GM10847 (cell line): Measurements from ENCODE around the gene KRTAP26-1.

Experiments
- POLR2A ChIP-seq: IDR thresholded peaks from 2 replicates; pipeline ENCODE4 v1.6.1; 2011; ENCODE audit not compliant: insufficient read length; ENCODE audit errors: extremely low read depth

The KRTAP26-1 gene

DNA sequence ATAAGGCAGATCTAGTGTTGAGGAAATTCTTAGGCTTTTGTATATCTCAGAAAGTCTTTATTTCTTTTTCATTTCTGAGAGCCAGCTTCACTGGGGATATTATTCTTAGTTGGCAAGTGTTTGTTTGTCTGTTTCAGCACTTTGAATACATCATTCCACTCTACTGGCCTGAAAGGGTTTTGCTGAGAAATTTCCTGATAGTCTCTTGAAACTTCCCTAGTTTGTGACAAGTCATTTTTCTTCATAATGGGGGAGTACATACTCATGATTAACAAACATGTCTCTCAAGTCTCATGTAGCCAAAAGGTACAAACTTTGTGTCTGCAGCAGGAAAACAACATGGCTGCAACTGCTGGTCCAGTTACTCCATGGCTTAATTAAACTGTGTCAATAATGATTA lies 6.3 kb upstream of the KRTAP26-1 start:
- no peak for TF ChIP-seq POLR2A

DNA sequence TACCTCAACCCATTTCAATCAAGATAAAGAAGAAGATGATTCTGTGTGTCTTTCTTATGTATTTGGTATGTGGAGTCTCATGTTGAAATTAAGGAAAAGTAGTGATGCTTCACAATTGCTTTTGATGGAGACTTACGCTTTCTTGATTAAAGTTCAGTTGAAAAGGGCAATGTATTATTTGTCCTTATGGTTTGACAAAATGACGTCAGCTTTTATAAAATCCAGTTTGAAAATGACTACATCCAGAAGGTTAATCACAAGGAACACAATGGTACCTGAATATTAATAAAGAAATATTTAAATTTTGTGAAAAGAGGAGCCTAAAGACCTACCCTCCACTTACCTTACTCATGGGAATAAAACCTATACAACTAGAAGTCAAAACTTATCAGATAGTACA lies 4.4 kb downstream of the KRTAP26-1 start:
- no peak for TF ChIP-seq POLR2A

DNA sequence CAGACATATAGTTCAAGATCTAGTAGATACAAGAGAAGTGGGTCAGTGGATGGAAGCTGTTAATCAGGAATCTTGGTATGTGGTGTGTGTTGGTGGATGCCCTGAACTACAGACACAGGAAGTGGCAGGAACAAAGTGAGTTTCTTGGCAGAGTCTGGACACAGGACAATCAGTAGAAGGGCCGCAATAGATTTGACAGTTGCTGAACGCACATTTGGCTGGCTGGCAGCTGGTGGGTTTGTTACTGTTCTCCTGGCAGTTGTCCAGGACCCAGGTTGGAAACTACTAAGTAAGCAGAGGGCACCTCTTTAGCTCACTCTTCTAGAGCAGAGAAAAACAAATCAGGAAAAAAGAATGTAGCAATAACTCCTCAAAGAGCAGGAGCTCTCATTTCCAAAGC lies 13.2 kb downstream of the KRTAP26-1 start:
- no peak for TF ChIP-seq POLR2A

DNA sequence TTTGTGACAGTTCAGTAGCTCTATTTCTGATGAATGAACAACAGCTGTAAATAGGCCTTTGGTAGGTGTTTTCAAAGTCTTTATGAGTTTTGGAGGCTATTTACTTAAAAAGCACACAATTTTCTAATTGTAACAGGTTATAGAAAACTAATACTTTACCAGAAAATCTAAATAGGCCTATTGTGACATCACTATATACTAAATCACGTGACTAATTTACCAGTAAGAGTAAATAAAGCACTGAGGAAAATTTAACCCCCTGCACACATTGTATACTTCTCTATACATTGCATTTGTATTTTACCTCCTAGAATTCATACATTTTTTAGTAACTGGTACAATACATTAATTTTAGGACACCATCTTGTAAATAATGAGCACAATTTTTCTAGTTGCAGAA lies 15.0 kb downstream of the KRTAP26-1 start:
- TF ChIP-seq POLR2A: no peak

DNA sequence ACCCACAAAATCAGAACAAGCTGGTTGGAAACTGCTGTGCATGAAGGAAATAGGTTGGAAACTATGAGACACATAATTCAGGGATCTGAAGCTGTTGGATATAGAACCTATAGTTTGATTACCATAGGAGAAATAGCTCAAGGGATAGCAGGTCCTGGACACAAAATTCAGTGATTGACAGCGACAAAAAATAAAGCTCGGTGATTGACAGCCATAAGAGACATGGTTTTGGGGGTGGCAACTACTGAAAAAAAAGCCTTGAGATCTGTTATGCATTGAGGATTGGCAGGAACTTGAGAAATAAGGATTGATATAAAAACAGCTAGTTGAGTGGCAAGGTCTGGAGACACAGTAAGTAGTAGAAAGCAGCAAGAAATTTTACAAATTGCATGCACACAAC lies 30.9 kb downstream of the KRTAP26-1 start, which contains the start of gene KRTAP25-1:
Gene KRTAP25-1, minus strand, starts transcription at position 300 of the 400 bp plus-strand sequence. Its CDS starts 24 bp downstream, at position 276.
- TF ChIP-seq POLR2A: no peak

DNA sequence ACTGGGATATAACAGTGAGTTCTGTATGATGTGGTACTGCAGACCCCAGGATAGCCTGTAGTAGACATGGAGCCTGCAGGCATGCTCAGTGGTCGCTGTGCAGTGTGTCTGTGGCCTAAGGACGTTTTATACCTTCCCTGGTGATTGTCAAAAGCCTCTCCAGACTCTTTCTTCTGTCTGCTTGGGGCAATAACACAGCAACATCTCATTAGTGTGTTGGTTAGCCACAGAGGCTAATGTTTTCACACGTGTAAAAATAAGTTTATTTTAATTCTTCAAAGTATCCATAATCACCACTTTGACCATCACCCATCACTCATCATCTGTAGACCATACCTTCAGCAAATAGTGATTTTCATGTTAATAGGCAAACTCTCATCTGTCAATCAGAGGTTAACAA lies 37.3 kb downstream of the KRTAP26-1 start, which contains the start of gene KRTAP24-1:
Gene KRTAP24-1, minus strand, starts transcription at position 101 of the 400 bp plus-strand sequence. Its CDS starts 18 bp downstream, at position 83.
- TF ChIP-seq POLR2A: no peak

DNA sequence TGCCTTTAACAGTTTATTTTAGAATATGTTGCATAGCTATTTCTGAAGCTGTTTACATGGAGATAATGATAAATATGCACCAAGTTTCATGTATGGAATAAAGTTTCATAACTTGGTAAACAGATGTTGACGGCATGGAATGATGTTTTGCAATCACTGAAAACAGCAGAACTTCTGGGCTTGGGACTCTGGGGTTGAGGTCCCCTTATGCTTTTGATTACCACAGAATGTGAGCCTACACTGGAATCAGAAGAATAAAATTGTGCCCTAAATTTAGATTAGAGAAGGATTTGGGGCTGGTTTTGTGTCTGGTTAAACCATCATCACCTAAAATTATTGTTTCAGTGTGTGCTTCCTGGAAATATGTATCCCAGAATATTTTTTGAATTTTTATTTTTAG lies 48.5 kb downstream of the KRTAP26-1 start:
- TF ChIP-seq POLR2A: no peak

DNA sequence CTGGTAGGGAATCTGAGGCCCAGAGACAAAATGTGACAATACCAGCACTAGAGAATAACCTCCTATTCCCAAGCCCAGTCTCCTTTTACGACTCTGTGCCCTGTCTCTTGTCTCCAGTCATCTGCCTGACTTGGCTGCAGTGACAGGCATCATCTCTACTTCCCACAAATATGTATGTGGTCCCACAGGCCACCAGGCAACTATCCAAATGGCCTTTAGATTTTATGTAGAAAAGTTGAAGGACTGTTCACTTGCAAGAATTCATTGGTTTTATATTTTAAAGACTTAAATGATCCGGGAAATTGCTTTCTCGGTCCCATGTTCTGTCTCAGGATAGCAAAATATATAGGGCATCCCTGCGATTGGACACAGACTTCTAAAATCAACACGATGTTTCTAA lies 49.0 kb downstream of the KRTAP26-1 start:
- no peak for TF ChIP-seq POLR2A

DNA sequence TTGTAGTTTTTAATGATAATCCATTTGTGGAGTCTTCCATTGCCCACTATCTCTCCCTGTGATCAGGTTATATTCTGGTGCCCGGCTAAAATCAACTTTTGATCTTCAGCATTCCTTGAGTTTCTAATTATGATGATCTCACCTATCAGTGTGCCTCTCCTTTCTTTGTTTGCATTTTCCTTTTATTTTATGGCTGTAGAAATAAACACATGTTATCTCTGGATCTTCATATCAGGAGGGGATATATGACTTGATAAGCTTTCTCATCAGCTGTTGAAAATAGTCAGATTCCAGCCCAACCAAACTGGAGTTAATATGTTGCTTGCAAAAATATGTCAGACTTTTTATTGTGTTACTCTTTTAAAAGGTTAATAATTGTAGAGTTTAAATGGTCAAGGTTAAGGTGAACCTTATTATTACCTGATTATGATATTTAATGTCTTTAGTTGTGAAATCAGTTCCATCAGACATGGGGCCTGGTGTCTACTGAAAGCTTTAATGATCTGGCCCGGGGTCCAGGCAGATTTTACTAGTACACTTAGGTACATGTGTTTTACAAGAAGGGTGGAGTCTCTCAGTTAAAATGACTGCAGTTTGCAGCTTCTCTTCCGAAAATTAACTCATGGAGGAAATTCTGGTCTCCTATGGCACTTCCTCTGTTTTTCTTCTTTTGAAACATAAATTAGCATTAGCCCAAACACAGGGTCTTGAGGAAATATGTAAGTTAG lies 50.1 kb downstream of the KRTAP26-1 start:
- TF ChIP-seq POLR2A: no peak
